ENCODE data around the gene MTM1.

DNA sequence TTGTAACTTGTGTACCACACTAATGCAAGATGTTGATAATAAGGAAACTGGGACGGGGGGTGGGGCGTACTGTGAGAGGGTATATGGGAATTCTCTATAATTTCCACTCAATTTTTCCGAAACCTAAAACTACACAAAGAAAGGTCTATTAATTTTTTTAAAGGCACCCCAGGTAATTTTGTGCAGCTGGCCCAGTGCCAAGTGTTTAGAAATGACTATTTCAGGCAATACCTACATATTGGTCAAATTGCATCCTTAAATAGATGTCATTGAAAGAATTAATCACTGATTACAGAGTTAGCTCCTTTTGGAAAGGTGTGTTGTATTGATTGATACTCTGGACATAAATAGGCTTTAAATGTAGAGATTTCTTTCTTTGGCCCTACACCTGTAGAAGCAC is 114.7 kb downstream of the MTM1 start:
- TF ChIP-seq, protein P1, sequence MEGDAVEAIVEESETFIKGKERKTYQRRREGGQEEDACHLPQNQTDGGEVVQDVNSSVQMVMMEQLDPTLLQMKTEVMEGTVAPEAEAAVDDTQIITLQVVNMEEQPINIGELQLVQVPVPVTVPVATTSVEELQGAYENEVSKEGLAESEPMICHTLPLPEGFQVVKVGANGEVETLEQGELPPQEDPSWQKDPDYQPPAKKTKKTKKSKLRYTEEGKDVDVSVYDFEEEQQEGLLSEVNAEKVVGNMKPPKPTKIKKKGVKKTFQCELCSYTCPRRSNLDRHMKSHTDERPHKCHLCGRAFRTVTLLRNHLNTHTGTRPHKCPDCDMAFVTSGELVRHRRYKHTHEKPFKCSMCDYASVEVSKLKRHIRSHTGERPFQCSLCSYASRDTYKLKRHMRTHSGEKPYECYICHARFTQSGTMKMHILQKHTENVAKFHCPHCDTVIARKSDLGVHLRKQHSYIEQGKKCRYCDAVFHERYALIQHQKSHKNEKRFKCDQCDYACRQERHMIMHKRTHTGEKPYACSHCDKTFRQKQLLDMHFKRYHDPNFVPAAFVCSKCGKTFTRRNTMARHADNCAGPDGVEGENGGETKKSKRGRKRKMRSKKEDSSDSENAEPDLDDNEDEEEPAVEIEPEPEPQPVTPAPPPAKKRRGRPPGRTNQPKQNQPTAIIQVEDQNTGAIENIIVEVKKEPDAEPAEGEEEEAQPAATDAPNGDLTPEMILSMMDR (conservative IDR thresholded peaks at IDR 0.05), result no peak
- no peak for TF ChIP-seq EZH2 (IDR thresholded peaks at IDR 0.05; ENCODE audit: low read depth)

Measured in PC-9 (cell line).